Common myeloid progenitor, CD34-positive (primary cell): ENCODE measurements around the gene ACTL10.

Source experiments
- CTCF ChIA-PET: fragments of 350-600 bp; sonication (Branson Sonifier 250); formaldehyde crosslinking; loops from one replicate; lab custom pipeline; 2021; ENCODE audit warnings: antibody characterized with exemption; lab: Charles Lee
- POLR2A ChIA-PET: fragments of 350-600 bp; sonication (Branson Sonifier 250); formaldehyde crosslinking; loops from one replicate; lab custom pipeline; 2021; ENCODE audit warnings: antibody characterized with exemption; lab: Charles Lee
- DNase-seq, 3 donors: peaks; one replicate each; pipeline versions ENCODE4 v3.0.0 to v3.0.0-alpha.2; 2013
- H3K27ac ChIP-seq, 2 experiments: 1 replicate in 1 of 2; 2 replicates in 1 of 2; pipeline ENCODE4 v1.7.0; 2013; ENCODE audit warnings: inconsistent platforms in 2 of 2, low read length in 2 of 2, mild to moderate bottlenecking in 2 of 2, low read depth in 1 of 2, moderate library complexity in 1 of 2; ENCODE audit not compliant: severe bottlenecking in 2 of 2, insufficient read depth in 1 of 2, poor library complexity in 1 of 2
- H3K27me3 ChIP-seq, 5 experiments: replicated peaks in 2 of 5; 1 replicate in 3 of 5; 2 replicates in 2 of 5; pipeline versions ENCODE4 v1.6.1 to v1.7.0; 2013; ENCODE audit warnings: low read length in 4 of 5, mild to moderate bottlenecking in 2 of 5, moderate library complexity in 2 of 5, inconsistent platforms in 1 of 5; ENCODE audit not compliant: insufficient read depth in 5 of 5, control insufficient read depth in 4 of 5
- H3K36me3 ChIP-seq, 4 experiments: 1 replicate in 2 of 4; 2 replicates in 2 of 4; pipeline versions ENCODE4 v1.6.1 to v1.7.0; 2013; ENCODE audit warnings: low read length in 3 of 4, control low read depth in 1 of 4, mild to moderate bottlenecking in 1 of 4; ENCODE audit not compliant: control insufficient read depth in 4 of 4, insufficient read depth in 4 of 4
- H3K4me1 ChIP-seq, 4 experiments: 1 replicate in 3 of 4; 2 replicates in 1 of 4; pipeline versions ENCODE4 v1.6.1 to v1.7.1; 2013; ENCODE audit warnings: low read length in 3 of 4, mild to moderate bottlenecking in 3 of 4, control low read depth in 1 of 4, inconsistent platforms in 1 of 4, moderate library complexity in 1 of 4; ENCODE audit not compliant: control insufficient read depth in 4 of 4, insufficient read depth in 4 of 4; ENCODE audit errors: control extremely low read depth in 1 of 4
- H3K4me3 ChIP-seq, 7 experiments: 1 replicate in 4 of 7; 2 replicates in 3 of 7; pipeline versions ENCODE4 v1.5.1 to v1.7.0; 2013; ENCODE audit warnings: mild to moderate bottlenecking in 7 of 7, low read length in 6 of 7, moderate library complexity in 6 of 7, inconsistent platforms in 2 of 7, low read depth in 2 of 7, control low read depth in 1 of 7; ENCODE audit not compliant: insufficient read depth in 4 of 7, control insufficient read depth in 1 of 7; ENCODE audit errors: extremely low read depth in 1 of 7
- H3K9me3 ChIP-seq, 5 experiments: 1 replicate in 4 of 5; 2 replicates in 1 of 5; pipeline versions ENCODE4 v1.6.1 to v1.7.1; 2013; ENCODE audit warnings: low read length in 4 of 5, mild to moderate bottlenecking in 2 of 5, inconsistent platforms in 1 of 5, low read depth in 1 of 5, moderate library complexity in 1 of 5; ENCODE audit not compliant: control insufficient read depth in 4 of 5, insufficient read depth in 2 of 5; ENCODE audit errors: control extremely low read depth in 1 of 5
- WGBS: methylation state at CpG from one replicate; pipeline ENCODE4 v1.1.5; 2013; ENCODE audit not compliant: insufficient coverage; 5-methylcytosine and 5-hydroxymethylcytosine counted together

The ACTL10 gene

GRCh38 chr20:33663161-33664084 lies 3.3 kb upstream of the ACTL10 start:
- no peaks in the 10 kb centered on the region for H3K27me3 ChIP-seq
- 1% methylated on average over 66 of the region's 84 CpGs for WGBS
- peak overlapping the region; percentile 34 to 83 (median 70) for H3K4me3 ChIP-seq
- H3K4me1 ChIP-seq = peaks cover 0 to 43% (median 40%) of the 10 kb centered on the region in 4 experiments
- H3K36me3 ChIP-seq = peaks cover 0 to 9% (median 0%) of the 10 kb centered on the region in 4 experiments
- ChIA-PET CTCF (interaction anchor here (0.9 to 7.6 kb wide), 6 partner anchors 9 to 22 kb away, joined by 3 to 86 read pairs (median 3); no protein-coding TSS in a partner anchor), POLR2A (no interaction called here)
- H3K27ac ChIP-seq = peak overlapping the region in 1 of 2 experiments; percentile 29
- peak; percentile 72 to 89 (median 80) for DNase-seq
- no peaks in the 10 kb centered on the region for H3K9me3 ChIP-seq

GRCh38 chr20:33664085-33664761 lies 2.5 kb upstream of the ACTL10 start:
- Histone ChIP-seq H3K27me3 (no peaks in the 10 kb centered on the region), H3K27ac (peak overlapping the region in 1 of 2 experiments; percentile 29), H3K4me3 (peak overlapping the region in 6 of 7 experiments; percentile 39 to 83 (median 70)), H3K9me3 (no peaks in the 10 kb centered on the region), H3K36me3 (peaks cover 0 to 13% (median 0%) of the 10 kb centered on the region in 4 experiments), H3K4me1 (peaks cover 0 to 44% (median 41%) of the 10 kb centered on the region in 4 experiments)
- WGBS = 60% methylated on average over 8 of the region's 9 CpGs
- no peak for DNase-seq
- CTCF ChIA-PET = interaction anchor here (1.2 to 7.6 kb wide), 5 partner anchors 10 to 22 kb away, joined by 3 to 86 read pairs (median 4); no protein-coding TSS in a partner anchor
- POLR2A ChIA-PET = no interaction called here

DNA sequence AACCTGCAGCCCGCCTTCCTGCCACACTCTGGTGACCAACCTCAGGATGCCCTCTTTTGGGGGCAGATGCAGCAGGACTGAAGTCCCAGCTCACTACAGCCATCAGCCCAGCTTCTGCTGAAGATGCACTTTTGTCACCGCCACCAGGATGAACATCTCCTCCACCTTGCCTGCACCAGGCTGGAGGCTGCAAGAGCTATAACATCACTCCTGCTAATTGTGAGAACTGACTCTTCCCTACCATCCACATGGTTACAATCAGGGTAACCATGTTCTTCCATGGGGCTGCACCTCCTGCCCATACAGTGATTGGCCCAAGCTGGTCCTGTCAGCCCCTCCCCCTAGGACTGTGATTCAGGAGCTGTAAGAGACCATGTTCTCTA lies 2.0 kb upstream of the ACTL10 start:
- H3K36me3 ChIP-seq = peaks cover 0 to 8% (median 0%) of the 10 kb centered on the region in 4 experiments
- DNase-seq = no peak
- H3K27ac ChIP-seq = no peak overlapping the region
- no peak overlapping the region for H3K4me3 ChIP-seq
- peaks cover 0 to 44% (median 41%) of the 10 kb centered on the region in 4 experiments for H3K4me1 ChIP-seq
- WGBS = 95% methylated on average over 2 of the region's 2 CpGs
- ChIA-PET POLR2A (no interaction called here), CTCF (interaction anchor here (1.0 to 7.6 kb wide), 5 partner anchors 10 to 26 kb away, joined by 3 to 86 read pairs (median 4); no protein-coding TSS in a partner anchor)
- no peaks in the 10 kb centered on the region for H3K27me3 ChIP-seq
- H3K9me3 ChIP-seq = no peaks in the 10 kb centered on the region

DNA sequence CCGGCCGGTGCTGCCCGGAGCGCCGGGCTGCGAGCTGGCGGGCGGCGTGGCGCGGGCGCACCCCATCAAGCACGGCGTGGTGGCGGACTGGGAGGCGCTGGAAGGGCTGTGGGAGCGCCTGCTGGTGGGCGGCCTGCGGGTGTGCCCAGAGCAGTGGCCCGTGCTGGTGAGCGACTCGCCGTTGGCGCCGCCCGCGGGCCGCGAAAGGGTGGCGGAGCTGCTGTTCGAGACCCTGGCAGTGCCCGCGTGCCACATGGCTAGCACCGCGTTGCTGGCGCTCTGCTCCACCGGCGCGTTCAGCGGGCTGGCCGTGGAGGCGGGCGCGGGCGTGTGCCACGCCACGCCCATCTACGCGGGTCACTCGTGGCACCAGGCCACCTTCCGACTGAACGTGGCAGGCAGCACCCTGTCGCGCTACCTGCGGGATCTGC lies 517 bp downstream of the ACTL10 start:
- Histone ChIP-seq H3K4me1 (peaks cover 0 to 44% (median 43%) of the 10 kb centered on the region in 4 experiments), H3K4me3 (peak overlapping the region; percentile 37 to 79 (median 62)), H3K36me3 (peaks cover 0 to 18% (median 0%) of the 10 kb centered on the region in 4 experiments), H3K27me3 (no peaks in the 10 kb centered on the region), H3K27ac (no peak overlapping the region), H3K9me3 (no peaks in the 10 kb centered on the region)
- peak in 1 of 3 donors; percentile 27 for DNase-seq
- ChIA-PET POLR2A (interaction anchor here (2.4 kb wide), 1 partner anchor 14 kb away, joined by 6 read pairs; no protein-coding TSS in a partner anchor), CTCF (interaction anchor here (0.7 to 7.6 kb wide), 18 partner anchors 9 to 271 kb away, joined by 3 to 86 read pairs (median 4); partner anchors contain the start of gene CDK5RAP1)
- 12% methylated on average over 55 of the region's 55 CpGs for WGBS

GRCh38 chr20:33667676-33668465 lies 1.1 kb downstream of the ACTL10 start:
- Histone ChIP-seq H3K36me3 (peaks cover 0 to 18% (median 0%) of the 10 kb centered on the region in 4 experiments), H3K27me3 (no peaks in the 10 kb centered on the region), H3K4me3 (peak overlapping the region; percentile 40 to 79 (median 62)), H3K4me1 (peaks cover 0 to 47% (median 44%) of the 10 kb centered on the region in 4 experiments), H3K27ac (no peak overlapping the region), H3K9me3 (no peaks in the 10 kb centered on the region)
- 19% methylated on average over 46 of the region's 47 CpGs for WGBS
- ChIA-PET CTCF (interaction anchor here (0.7 to 7.6 kb wide), 18 partner anchors 8 to 272 kb away, joined by 3 to 86 read pairs (median 4); partner anchors contain the start of gene CDK5RAP1), POLR2A (interaction anchor here (0.6 to 2.4 kb wide), 3 partner anchors 14 to 178 kb away, joined by 3 to 6 read pairs (median 3); partner anchors contain the start of gene CBFA2T2)
- DNase-seq = peak; percentile 59 to 79 (median 73)
